Progenitor cell of endocrine pancreas (in vitro differentiated cells): Measurements from ENCODE around the gene BBS9. TPM values are rescaled to one million over a fixed set of nuclear protein-coding genes. Genes with fewer than 3 reads are reported as not detected.

Experiments
- DNase-seq: peaks from one replicate; pipeline ENCODE4 v3.0.0; 2021; ENCODE audit warnings: low spot score; ENCODE audit not compliant: unreplicated experiment
- H3K27ac Mint-ChIP-seq: 2 replicates; pipeline ENCODE4 v1.8.0; 2021; ENCODE audit warnings: mild to moderate bottlenecking, moderate library complexity, mixed read lengths
- H3K27me3 Mint-ChIP-seq: 2 replicates; pipeline ENCODE4 v1.8.0; 2021; ENCODE audit warnings: mixed read lengths
- H3K36me3 Mint-ChIP-seq: 2 replicates; pipeline ENCODE4 v1.8.0; 2022; ENCODE audit warnings: mixed read lengths; ENCODE audit not compliant: insufficient read depth
- H3K4me1 Mint-ChIP-seq: 2 replicates; pipeline ENCODE4 v1.8.0; 2021; ENCODE audit warnings: low read depth, mixed read lengths
- H3K4me3 Mint-ChIP-seq: 2 replicates; pipeline ENCODE4 v1.8.0; 2021; ENCODE audit warnings: low read depth, mild to moderate bottlenecking, moderate library complexity, mixed read lengths
- H3K9me3 Mint-ChIP-seq: 2 replicates; pipeline ENCODE4 v1.8.0; 2021; ENCODE audit warnings: low read depth, mixed read lengths
- CTCF ChIP-seq: fragments of 200-600 bp; sonication (generic); IDR thresholded peaks from one replicate; pipeline ENCODE4 v1.5.0; 2021; ENCODE audit warnings: antibody characterized with exemption, mild to moderate bottlenecking; ENCODE audit not compliant: unreplicated experiment
- total RNA-seq: library from RNA; stranded (reverse); gene quantifications from 2 replicates; pipeline ENCODE4 v1.2.1, GENCODE V29; 2021

BBS9 gene
- total RNA-seq, 1 donor from 2014 or later, result 25.5 TPM

GRCh38 chr7:33432821-33433220 lies 303.5 kb downstream of the BBS9 start:
- no peaks in the 10 kb centered on the region for H3K27me3 Mint-ChIP-seq
- no peaks in the 10 kb centered on the region for H3K9me3 Mint-ChIP-seq
- no peaks in the 10 kb centered on the region for H3K36me3 Mint-ChIP-seq
- DNase-seq, result no peak
- TF ChIP-seq CTCF, result no peak
- no peak overlapping the region for H3K27ac Mint-ChIP-seq
- no peak overlapping the region for H3K4me3 Mint-ChIP-seq
- no peaks in the 10 kb centered on the region for H3K4me1 Mint-ChIP-seq

- no peak for TF ChIP-seq CTCF
- Mint-ChIP-seq H3K27ac (no peak overlapping the region), H3K27me3 (no peaks in the 10 kb centered on the region), H3K36me3 (no peaks in the 10 kb centered on the region), H3K4me3 (no peak overlapping the region), H3K4me1 (no peaks in the 10 kb centered on the region), H3K9me3 (no peaks in the 10 kb centered on the region)
- no peak for DNase-seq
Observed at GRCh38 chr7:33433357-33433756, 304.0 kb downstream of the BBS9 start.

- Mint-ChIP-seq H3K4me1 (peaks cover 4% of the 10 kb centered on the region), H3K36me3 (no peaks in the 10 kb centered on the region), H3K4me3 (no peak overlapping the region), H3K9me3 (no peaks in the 10 kb centered on the region), H3K27me3 (no peaks in the 10 kb centered on the region), H3K27ac (no peak overlapping the region)
- DNase-seq, result no peak
- no peak for TF ChIP-seq CTCF
Observed at GRCh38 chr7:33444511-33444910, 315.1 kb downstream of the BBS9 start.

- TF ChIP-seq CTCF, result no peak
- H3K27me3 Mint-ChIP-seq, result no peaks in the 10 kb centered on the region
- no peak overlapping the region for H3K4me3 Mint-ChIP-seq
- no peak for DNase-seq
- peaks cover 4% of the 10 kb centered on the region for H3K4me1 Mint-ChIP-seq
- no peaks in the 10 kb centered on the region for H3K36me3 Mint-ChIP-seq
- no peak overlapping the region for H3K27ac Mint-ChIP-seq
- H3K9me3 Mint-ChIP-seq, result peaks cover 7% of the 10 kb centered on the region
Observed at GRCh38 chr7:33446551-33446950, 317.2 kb downstream of the BBS9 start.

GRCh38 chr7:33448035-33448434 lies 318.7 kb downstream of the BBS9 start:
- peaks cover 2% of the 10 kb centered on the region for H3K36me3 Mint-ChIP-seq
- H3K4me1 Mint-ChIP-seq, result peaks cover 4% of the 10 kb centered on the region
- peaks cover 7% of the 10 kb centered on the region for H3K9me3 Mint-ChIP-seq
- H3K27ac Mint-ChIP-seq, result no peak overlapping the region
- no peak for DNase-seq
- H3K27me3 Mint-ChIP-seq, result no peaks in the 10 kb centered on the region
- no peak for TF ChIP-seq CTCF
- no peak overlapping the region for H3K4me3 Mint-ChIP-seq

GRCh38 chr7:33449847-33450246 lies 320.5 kb downstream of the BBS9 start:
- Mint-ChIP-seq H3K4me3 (no peak overlapping the region), H3K9me3 (peaks cover 7% of the 10 kb centered on the region), H3K27me3 (no peaks in the 10 kb centered on the region), H3K4me1 (peaks cover 4% of the 10 kb centered on the region), H3K27ac (no peak overlapping the region), H3K36me3 (peaks cover 2% of the 10 kb centered on the region)
- TF ChIP-seq CTCF, result no peak
- no peak for DNase-seq
